HG03469 (cell line): ENCODE results near the gene RABGAP1.

Experiments used
- ATAC-seq: cut with Tn5 transposase; IDR thresholded peaks from one replicate; pipeline ENCODE4 v1.9.1; 2021; ENCODE audit warnings: mild to moderate bottlenecking, moderate library complexity, moderate number of reproducible peaks; ENCODE audit not compliant: unreplicated experiment

The RABGAP1 gene

GRCh38 chr9:123149067-123149466 is 208.2 kb downstream of the RABGAP1 start:
- no peak for ATAC-seq

DNA sequence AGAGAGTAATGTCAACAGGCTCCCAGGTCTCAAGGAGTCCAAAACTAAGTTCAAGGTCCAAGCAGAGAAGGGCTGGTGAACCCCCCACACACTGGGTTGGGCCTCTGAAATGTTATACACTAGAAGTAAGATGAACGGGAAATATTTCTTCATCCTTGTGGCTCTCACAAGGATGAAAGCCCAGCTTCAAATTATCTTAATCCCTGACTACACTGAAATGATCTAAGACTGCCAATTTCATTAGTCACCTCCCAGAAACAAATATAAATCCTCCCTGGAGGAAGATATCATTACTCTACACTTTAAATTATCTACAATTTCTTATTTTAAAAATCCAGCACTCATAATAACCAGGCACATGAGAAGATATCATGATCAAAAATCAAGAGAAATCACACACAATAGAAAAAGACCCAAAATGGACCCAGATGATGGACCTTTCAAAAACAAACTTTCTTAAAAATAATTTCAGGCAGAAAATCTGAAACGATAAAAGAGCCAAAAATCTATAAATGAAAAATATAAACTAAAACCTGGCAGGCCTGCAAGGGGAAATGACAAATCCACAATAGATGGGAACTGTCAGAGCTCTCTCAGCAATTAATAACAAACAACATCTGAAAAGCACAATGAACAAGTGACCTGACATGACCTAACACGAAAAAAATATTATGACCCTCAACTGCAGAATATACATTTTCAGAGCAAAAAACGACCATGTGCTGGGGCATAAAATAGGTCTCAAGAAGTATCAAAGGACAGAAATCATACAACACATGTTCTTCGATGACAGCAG is 210.1 kb downstream of the RABGAP1 start:
- no peak for ATAC-seq
